NCI-H2029 treated with DMSO at 0.1 percent for 48 hours (cell line): Measurements from ENCODE around the gene ARMC2.

ENCODE experiments used
- DNase-seq: peaks from one replicate; lab custom pipeline; 2025; lab: John Stamatoyannopoulos, UW

ARMC2 gene

DNA sequence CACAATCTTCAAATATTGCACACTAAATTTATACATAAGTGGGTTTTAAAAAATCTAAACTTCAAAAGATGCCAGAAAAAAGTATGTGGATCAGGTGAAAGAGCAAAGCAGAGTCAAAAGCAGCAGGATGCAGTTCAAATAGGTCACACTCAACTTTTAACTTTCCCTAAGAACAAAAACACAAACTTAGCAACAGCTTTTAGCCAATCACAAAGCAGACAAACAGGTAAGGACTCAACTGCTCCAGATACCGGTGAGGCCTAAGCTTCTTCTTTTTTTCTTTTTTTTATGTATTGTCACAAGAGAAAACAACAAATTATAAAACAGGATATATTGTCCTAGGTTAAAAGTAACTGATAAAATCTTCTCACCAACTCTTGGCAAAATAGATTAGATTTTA lies 171.7 kb downstream of the ARMC2 start:
- DNase-seq = no peak

DNA sequence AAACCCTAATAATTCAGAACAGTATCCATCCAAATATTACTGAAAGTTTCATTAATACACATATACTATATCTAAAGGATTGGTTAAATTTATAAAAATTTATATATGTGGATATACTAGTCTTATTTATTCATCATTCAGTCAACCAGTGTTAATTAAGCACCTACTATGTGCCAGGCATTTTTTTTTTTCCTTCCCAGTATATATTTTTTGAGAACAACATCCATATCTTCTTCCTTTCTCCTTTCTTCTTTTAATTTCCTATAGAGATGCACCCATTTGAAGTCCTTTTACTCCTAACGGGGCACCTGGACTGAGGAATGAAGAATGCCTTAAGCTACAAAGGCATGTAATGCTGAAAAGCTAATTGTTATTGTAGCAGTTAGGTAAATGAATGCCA lies 173.6 kb downstream of the ARMC2 start:
- no peak for DNase-seq

DNA sequence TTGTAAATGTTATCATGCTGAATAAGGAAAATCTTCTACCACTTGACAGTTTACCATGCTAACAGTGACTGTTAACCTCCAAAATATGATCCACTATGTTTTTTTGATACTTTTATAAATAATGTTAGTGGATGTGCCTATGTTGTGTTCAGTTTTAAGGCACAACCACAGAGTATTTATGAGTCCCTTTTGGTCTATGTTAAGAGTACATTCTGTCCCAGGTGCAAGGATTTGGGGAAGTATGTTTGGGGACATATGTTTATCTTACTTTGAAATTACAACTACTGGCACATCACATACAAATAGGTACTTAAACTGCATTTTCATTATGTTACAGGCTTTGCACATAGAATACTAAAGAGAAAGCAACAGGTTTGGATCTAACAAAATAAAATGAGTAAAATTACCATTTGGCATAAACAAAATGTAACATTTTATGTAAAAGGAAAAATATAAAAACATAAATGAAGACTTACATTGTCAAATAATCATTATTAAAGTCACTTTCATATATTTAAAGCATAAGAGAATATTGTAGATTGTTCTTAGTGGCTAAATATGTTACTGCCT lies 175.2 kb downstream of the ARMC2 start:
- no peak for DNase-seq
